22Rv1 (cell line): Measurements from ENCODE around the gene BSPH1.
"Not testable (repeated sequence)": the region's sequence is repeated elsewhere in the genome, so short reads cannot be mapped to it uniquely, and the experiment has no call there.

ENCODE experiments used
- CTCF ChIP-seq: fragments of 450-650 bp; IDR thresholded peaks from 2 replicates; pipeline ENCODE4 v1.5.1; 2017; ENCODE audit warnings: mild to moderate bottlenecking
- ZFX ChIP-seq: fragments of 450-650 bp; IDR thresholded peaks from 2 replicates; pipeline ENCODE4 v1.6.1; 2017; ENCODE audit warnings: antibody characterized with exemption, borderline replicate concordance

DNA sequence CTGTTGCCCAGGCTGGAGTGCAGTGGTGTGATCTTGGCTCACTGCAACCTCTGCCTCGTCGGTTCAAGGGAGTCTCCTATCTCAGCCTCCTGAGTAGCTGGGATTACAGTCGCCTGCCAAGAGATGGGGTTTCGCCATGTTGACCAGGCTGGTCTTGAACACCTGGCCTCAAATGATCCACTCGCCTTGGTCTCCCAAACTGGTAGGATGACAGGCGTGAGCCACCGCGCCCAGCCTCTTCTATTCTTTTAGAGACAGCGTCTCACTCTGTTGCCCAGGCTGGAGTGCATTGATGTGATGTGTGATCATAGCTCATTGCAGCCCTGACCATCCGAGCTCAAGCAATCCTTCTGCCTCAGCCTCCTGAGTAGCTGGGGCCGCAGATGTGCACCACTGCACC lies 36.0 kb downstream of the BSPH1 start:
- TF ChIP-seq CTCF, ZFX: not testable (repeated sequence)
